C4-2B (cell line): ENCODE data around the gene VAV3.

ENCODE experiments used
- ZFX ChIP-seq: fragments of 450-650 bp; IDR thresholded peaks from 2 replicates; pipeline ENCODE4 v1.6.1; 2017
- TF ChIP-seq, protein P1 (sequence below): fragments of 450-650 bp; conservative IDR thresholded peaks from 2 replicates; pipeline ENCODE4 v1.5.1; 2017; ENCODE audit warnings: mild to moderate bottlenecking

DNA sequence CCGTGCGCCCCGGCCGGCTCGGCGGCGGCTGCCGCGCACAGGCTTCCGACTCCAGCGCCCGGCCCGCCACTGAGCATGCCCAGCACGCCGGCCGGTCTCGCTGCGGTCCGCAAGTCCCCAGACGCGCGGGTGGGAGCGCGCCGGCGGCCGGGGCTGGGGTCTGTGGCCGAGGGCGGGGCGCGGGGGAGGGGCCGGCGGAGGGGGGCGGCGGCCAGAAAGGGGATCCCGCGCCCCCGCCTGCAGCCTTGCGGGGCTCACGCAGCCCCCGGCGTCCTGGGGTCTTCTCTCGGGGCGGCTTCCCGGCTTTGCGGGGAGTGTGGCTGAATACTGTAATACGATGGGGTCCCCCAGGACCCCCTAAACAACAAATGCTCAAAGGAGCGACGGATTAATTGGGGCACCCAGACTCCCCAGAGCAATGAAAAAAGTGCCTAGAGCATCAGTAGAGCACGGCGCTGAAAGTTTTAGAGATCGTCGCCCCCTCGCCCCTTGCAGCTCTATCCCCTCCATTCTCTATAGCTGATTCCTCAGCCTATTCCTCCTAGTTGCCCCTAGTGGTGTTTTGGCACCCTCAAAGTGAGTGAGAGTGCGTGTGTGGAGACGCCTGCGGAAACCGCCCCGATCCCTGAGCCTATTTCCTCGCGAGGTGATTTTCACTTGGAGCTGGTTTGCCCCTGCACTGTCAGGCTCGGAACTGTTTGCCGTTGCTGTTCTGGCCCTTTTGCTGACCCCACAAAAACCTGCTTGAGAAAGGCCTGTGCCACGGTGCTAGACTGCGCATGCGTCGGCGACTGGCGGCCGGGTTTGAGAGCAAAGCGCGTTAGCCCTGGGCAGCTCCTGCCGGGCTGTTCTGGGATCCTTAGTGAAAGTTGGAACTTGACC is at the start of gene VAV3:
- TF ChIP-seq, protein P1, sequence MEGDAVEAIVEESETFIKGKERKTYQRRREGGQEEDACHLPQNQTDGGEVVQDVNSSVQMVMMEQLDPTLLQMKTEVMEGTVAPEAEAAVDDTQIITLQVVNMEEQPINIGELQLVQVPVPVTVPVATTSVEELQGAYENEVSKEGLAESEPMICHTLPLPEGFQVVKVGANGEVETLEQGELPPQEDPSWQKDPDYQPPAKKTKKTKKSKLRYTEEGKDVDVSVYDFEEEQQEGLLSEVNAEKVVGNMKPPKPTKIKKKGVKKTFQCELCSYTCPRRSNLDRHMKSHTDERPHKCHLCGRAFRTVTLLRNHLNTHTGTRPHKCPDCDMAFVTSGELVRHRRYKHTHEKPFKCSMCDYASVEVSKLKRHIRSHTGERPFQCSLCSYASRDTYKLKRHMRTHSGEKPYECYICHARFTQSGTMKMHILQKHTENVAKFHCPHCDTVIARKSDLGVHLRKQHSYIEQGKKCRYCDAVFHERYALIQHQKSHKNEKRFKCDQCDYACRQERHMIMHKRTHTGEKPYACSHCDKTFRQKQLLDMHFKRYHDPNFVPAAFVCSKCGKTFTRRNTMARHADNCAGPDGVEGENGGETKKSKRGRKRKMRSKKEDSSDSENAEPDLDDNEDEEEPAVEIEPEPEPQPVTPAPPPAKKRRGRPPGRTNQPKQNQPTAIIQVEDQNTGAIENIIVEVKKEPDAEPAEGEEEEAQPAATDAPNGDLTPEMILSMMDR, result no peak
- TF ChIP-seq ZFX, result no peak
